A549 treated with dexamethasone at 1 μM for 4 hours (cell line): ENCODE results near the gene USP32. TPM values are rescaled to one million over a fixed set of nuclear protein-coding genes. Genes with fewer than 3 reads are reported as not detected.

Experiments
- total RNA-seq: library from RNA; stranded (reverse); fragments of 200-300 nt; extraction: Qiagen RNA extraction; gene quantifications from 5 replicates; pipeline ENCODE4 v1.2.3, GENCODE V29; 2022

Gene USP32
- 32.6 to 40.3 TPM (median 36.1 TPM) in 5 replicates for total RNA-seq

GRCh38 chr17:60392042-60392844, at the start of gene USP32:
USP32 (minus strand) TSS chr17:60392133; CDS start chr17:60391939, 194 bp downstream.

GRCh38 chr17:60422162-60422665, 30.3 kb upstream of the USP32 start, which contains the start of gene CHCT1:
CHCT1 (plus strand) TSS chr17:60422489; CDS start chr17:60422593, 104 bp downstream.

GRCh38 chr17:60149691-60150582, 242.0 kb downstream of the USP32 start, which contains the start of gene CA4:
CA4 (plus strand) TSS chr17:60149973; CDS start chr17:60150035, 62 bp downstream.

Other genes with a start within 250 kb of the USP32 start
- gene CA4, start 242.2 kb downstream of the USP32 start, total RNA-seq, result 0.18 to 0.30 TPM (median 0.21 TPM) in 3 of 5 replicates, not detected in the others
- gene CHCT1, start 30.4 kb upstream of the USP32 start, total RNA-seq, result 0.08 to 0.34 TPM (median 0.29 TPM) in 3 of 5 replicates, not detected in the others
- 10.3 to 20.1 TPM (median 15.0 TPM) in 5 replicates for gene APPBP2, start 134.1 kb upstream of the USP32 start, total RNA-seq
- 14.9 to 19.1 TPM (median 18.6 TPM) in 5 replicates for gene PPM1D, start 208.1 kb upstream of the USP32 start, total RNA-seq